NCI-H748 (cell line): ENCODE results near the gene TOPORS.

Experiments used
- DNase-seq: peaks from one replicate; lab custom pipeline; 2025; ENCODE audit not compliant: unreplicated experiment; lab: John Stamatoyannopoulos, UW

The TOPORS gene

GRCh38 chr9:32508728-32509127, 43.7 kb downstream of the TOPORS start:
- DNase-seq = no peak

- DNase-seq = no peak
These were observed 49.4 kb downstream of the TOPORS start for GRCh38 chr9:32503008-32503407.

- no peak for DNase-seq
These were observed 49.9 kb downstream of the TOPORS start for GRCh38 chr9:32502464-32502863.

- DNase-seq = no peak
These were observed 50.5 kb downstream of the TOPORS start for GRCh38 chr9:32501868-32502267.

GRCh38 chr9:32500768-32501167, 51.6 kb downstream of the TOPORS start:
- no peak for DNase-seq

- no peak for DNase-seq
These were observed 54.5 kb downstream of the TOPORS start for GRCh38 chr9:32497921-32498320.

- no peak for DNase-seq
These were observed 61.8 kb downstream of the TOPORS start for GRCh38 chr9:32490601-32491000.
